Fibroblast of pulmonary artery (primary cell): Measurements from ENCODE around the gene ASTN1.

Source experiments
- DNase-seq: peaks from one replicate; pipeline ENCODE4 v3.0.0-alpha.2; 2010; ENCODE audit warnings: low read depth
- H3K4me3 ChIP-seq: replicated peaks from 2 replicates; pipeline ENCODE4 v1.5.1; 2011; ENCODE audit warnings: low read depth, mild to moderate bottlenecking, control low read depth, low read length, moderate library complexity
- CTCF ChIP-seq: IDR thresholded peaks from 2 replicates; pipeline ENCODE4 v1.5.1; 2011; ENCODE audit warnings: mild to moderate bottlenecking, control low read depth, low read length, inconsistent platforms; ENCODE audit errors: missing control alignments

Gene ASTN1

GRCh38 chr1:176944606-176945005 lies 219.9 kb downstream of the ASTN1 start:
- no peak for TF ChIP-seq CTCF
- H3K4me3 ChIP-seq = no peak overlapping the region
- DNase-seq = no peak

GRCh38 chr1:176943783-176944182 lies 220.7 kb downstream of the ASTN1 start:
- TF ChIP-seq CTCF = no peak
- H3K4me3 ChIP-seq = no peak overlapping the region

GRCh38 chr1:176942346-176942745 lies 222.2 kb downstream of the ASTN1 start:
- no peak for DNase-seq
- H3K4me3 ChIP-seq = no peak overlapping the region
- TF ChIP-seq CTCF = no peak

More at GRCh38 chr1:176943783-176944182, 220.7 kb downstream of the ASTN1 start:
- no peak for DNase-seq

- DNase-seq = no peak
- no peak overlapping the region for H3K4me3 ChIP-seq
- no peak for TF ChIP-seq CTCF
Observed at GRCh38 chr1:176939993-176940392, 224.5 kb downstream of the ASTN1 start.

- no peak overlapping the region for H3K4me3 ChIP-seq
- TF ChIP-seq CTCF = no peak
- no peak for DNase-seq
Observed at GRCh38 chr1:176938375-176938774, 226.1 kb downstream of the ASTN1 start.

GRCh38 chr1:176934370-176934769 lies 230.1 kb downstream of the ASTN1 start:
- TF ChIP-seq CTCF = no peak
- no peak overlapping the region for H3K4me3 ChIP-seq
- no peak for DNase-seq
